Measurements from ENCODE around the gene SMIM8. TPM values are rescaled to one million over a fixed set of nuclear protein-coding genes. Genes with fewer than 3 reads are reported as not detected.

The SMIM8 gene, protein sequence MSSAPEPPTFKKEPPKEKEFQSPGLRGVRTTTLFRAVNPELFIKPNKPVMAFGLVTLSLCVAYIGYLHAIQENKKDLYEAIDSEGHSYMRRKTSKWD
- 4.9 and 6.5 TPM in 2 replicates for total RNA-seq

DNA sequence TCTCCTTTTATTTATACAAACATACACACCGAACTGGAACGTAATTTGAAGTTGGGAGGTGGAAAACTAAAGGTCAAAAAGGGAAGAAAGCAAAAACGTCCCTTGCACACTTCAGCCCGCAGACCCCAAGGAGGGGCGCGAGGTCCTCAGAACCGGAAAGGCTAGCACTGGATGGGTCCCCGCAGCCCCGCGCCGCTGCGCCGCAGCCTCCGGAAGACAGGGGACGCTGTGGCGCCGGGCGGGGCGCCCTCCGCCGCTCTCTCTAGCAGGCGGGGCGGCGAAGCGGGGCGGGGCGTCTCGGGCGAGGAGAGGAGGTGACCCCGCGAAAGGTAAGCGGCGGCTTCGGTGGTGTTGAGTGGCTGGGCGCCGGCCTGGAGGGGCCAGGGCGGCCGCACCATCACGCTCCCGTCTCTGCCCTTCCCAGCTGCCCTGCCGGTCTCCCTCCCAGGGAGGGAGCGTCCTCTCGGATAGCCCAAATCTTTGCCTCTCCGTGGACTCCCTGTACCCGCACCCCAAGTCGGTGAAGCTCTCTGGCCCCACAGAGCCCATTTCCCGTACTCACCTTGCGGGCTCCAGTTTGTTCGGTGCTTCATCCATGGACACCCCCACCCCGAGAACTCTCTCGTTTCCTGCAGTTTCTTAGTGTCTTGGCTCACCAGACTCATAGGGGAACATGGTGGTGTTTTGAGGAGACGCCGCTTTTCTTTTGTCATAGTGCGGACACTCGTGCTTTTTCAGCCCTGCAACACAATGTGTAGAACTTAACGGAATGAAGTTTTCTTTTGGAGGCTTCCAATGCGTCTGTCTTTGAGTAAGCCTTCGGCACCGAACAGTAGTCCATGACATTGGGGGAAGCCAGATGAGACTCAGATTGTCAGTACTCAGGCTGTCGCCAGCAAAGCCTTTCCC lies at the start of gene SMIM8:
SMIM8 (plus strand) TSS at position 285 of the 909 bp plus-strand sequence. CDS start 14,444 bp downstream, outside the sequence.

DNA sequence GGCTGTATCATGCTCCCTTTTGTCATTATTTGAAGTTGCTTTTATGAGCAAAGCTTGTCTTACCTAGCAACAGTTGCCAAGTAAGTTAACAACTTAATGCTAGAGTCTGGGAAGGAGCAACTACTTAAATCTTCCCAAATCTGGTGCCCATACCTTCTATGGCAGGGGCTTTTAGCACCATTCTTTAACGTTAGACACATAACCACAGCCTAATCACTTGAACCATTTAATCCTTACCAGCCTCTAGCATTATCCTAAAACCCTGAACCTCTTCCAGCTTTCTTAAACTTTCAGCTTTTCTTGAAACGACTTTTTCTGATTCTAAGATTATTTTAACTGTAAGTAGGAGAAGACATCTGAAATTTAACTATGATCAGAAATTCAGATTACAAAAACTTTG lies 22.3 kb downstream of the SMIM8 start, which contains the start of gene C6orf163:
C6orf163 (plus strand) TSS at position 83 of the 400 bp plus-strand sequence; CDS start at position 370, 287 bp downstream.

Other genes starting within 250 kb of the SMIM8 start
- 0.16 TPM in 1 of 2 replicates, not detected in the other for gene CGA, start 227.5 kb upstream of the SMIM8 start, total RNA-seq
- 18.9 and 21.7 TPM in 2 replicates for gene ZNF292, start 167.0 kb upstream of the SMIM8 start, total RNA-seq
- gene GJB7, start 6.7 kb downstream of the SMIM8 start, total RNA-seq, result not detected in 2 replicates
- 1.4 and 2.4 TPM in 2 replicates for gene C6orf163, start 22.2 kb downstream of the SMIM8 start, total RNA-seq
- 0.16 and 0.34 TPM in 2 replicates for gene CFAP206, start 85.4 kb downstream of the SMIM8 start, total RNA-seq
- gene SLC35A1, start 150.4 kb downstream of the SMIM8 start, total RNA-seq, result 18.3 and 19.2 TPM in 2 replicates

Data from bronchial smooth muscle cell (primary cell).